Inflammatory macrophage treated with lipopolysaccharide for 4 hours (primary cell): ENCODE data around the gene TUBA4B.
A peak's percentile ranks its signal among the peaks of the same experiment; 100 is the strongest.
"Not testable (repeated sequence)": the region's sequence is repeated elsewhere in the genome, so short reads cannot be mapped to it uniquely, and the experiment has no call there.

Experiments
- DNase-seq: peaks from one replicate; pipeline ENCODE4 v3.0.0-alpha.2; 2020

TUBA4B gene

DNA sequence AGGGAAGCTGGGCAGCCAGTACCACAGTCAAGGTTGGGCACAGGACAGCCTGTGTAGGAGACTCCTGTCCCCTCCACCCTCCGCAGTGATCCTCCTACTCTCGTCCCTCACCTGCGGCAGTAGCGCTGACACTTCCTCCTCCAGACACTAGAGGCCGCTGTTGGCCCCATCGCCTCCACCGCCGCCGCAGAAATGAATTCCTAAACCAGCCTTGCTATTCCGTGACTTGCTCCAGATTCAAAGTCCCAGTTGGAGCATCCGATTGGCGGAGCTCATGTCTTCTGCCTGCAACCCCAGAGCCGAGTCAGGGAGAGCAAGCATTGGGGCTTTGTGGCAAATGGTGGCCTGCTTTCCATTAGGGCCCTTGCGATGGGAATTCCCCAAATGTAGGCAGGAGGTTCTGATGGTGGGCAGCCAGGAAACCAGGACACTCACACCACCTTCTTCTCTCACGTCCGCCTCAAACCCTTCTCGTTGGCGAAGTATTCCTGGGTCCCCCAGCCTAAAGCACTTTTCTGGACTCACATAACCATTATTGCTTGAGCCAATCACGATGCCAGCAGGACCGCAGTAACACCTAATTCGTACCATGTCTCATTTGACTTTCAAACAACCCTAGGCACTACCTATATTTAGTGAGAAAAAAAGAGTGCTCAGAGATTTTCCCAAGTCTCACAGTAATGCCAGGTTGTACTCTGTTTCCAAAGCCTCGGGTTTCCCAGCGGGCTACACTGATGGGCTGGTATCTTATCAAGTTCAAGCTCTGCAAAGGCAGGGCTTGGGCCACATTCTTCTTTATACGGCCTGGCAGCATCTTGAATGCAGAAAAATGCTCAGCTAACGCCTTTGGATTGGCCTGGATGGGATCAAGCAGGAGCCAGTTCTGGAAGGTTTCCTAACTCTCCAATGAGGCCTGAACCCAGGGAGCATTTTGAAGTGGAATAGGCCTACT, 24.9 kb downstream of the TUBA4B start:
- peak; percentile 55 for DNase-seq

DNA sequence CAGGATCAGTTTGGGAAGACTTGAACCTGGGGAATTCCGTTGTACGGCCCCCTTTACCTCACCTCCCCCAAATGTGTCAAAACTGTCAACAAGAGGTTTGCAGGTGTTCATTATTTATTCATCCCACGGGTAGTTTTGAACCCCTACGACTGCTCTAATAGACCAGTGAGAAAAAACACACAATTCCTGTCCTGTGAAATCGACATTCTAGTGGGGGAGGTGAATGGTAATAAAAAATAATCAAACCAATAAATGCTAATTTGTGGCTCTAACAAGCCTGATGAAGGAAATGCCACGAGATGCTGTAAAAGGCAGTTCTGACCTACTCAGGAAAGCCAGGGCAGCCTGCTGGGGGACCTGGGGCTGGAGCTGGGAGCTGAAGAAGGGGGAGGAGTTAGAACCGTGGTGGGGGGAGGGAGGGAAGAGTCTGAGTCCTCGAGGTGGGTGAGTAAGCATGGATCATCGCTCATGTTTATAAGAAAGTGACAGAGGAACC, 25.7 kb downstream of the TUBA4B start:
- no peak for DNase-seq

DNA sequence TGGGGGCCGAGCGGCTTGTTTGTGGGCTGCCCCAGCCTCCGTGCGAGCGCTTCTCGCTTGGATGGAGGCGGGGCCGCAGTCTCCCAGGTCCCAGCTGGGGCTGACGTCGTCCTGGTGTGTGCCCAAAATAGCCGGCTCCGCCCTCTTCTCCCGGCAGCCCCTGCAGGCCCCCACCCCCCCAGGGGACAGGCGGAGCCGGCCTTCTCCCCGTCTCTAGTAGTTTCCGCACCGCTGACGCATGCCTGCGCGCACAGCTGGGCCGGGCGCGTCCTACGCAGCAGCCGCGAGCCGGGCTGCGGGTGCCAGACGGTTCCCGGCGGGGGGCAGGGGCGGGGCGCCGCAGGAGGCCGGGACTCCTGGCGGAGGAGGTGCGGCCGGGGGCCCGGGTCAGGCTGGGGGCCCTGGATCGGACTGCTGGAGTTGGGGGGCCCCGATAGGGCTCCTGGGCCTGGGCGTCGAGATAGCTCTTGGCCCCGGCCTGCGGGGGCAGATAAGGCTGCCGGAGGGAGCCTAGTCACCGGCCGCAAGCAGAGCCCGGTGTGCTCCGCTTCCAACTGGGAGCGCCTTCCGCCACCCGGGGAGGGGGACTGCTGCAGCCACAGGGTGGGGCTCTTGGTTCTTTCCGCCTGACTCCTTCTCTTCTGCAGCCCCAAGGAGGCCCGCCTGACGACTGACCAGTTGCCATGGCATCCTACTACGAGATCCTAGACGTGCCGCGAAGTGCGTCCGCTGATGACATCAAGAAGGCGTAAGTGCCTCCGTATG, 26.3 kb downstream of the TUBA4B start, which contains the start of gene DNAJB2:
TSS of gene DNAJB2 (plus strand) at position 216 of the 765 bp plus-strand sequence. CDS start at position 684, 468 bp downstream.
- DNase-seq = peak; percentile 100

DNA sequence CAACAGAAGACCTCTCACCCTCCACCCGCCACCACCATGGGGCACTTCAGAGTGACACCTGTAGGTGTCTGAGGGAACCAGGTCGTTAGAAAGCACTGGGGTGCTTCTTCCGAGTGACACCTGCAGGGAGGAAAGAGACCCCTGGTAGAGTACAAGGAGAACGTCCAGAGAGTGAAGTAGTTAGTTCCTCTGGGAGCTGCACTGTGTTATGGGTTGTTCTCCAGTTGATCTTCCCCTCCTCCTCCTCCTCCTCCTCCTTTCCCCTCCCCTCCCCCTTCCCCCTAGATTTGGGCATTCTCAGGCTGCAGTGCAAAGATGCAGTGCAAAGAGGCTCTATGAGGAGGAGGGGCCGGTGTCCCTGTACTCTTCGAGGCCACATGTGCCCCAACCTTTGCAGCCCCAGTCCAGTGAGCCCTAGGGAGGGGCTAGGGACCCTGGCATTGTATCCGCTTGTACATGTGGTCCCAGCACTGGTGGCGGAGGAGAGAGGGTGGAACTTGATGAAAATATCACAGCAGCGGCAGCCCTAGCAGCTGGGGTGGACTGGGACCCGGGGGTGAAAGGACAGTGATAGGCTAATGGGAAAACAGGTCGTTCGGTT, 27.0 kb downstream of the TUBA4B start:
- DNase-seq = no peak

DNA sequence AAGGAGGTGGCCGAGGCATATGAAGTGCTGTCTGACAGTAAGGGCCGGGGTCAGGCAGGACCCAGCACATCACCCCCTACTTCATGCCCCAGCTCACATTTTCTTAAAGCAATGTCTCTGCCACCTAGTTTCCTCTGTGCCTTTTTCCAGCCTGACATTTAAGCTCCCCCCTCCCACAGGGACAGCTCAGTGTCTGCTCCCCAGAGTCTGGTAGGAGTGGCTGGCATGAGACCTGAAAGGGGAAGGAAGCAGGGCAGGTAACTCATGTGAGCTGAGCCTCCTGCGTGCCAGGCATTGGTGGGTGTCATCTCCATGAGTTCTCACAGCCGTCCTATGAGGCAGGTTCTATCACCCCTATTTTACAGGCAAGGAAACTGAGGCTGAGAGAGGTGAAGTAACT, 27.6 kb downstream of the TUBA4B start:
- no peak for DNase-seq

DNA sequence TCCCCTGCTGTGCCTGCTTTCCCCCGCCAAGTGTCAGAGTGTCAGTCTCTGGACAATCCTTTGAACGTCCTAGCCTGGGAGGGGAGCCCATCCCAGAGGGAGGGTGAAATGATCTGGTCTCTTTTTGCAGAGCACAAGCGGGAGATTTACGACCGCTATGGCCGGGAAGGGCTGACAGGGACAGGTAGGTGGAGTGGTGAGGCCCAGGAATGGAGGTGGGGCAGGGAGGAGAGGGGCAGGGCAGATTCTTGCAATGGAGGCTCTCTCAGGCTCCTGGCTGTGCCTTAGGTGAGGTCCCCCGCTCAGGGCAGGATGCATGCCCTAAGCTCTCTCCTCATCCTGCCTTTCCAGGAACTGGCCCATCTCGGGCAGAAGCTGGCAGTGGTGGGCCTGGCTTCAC, 28.5 kb downstream of the TUBA4B start:
- DNase-seq = no peak

DNA sequence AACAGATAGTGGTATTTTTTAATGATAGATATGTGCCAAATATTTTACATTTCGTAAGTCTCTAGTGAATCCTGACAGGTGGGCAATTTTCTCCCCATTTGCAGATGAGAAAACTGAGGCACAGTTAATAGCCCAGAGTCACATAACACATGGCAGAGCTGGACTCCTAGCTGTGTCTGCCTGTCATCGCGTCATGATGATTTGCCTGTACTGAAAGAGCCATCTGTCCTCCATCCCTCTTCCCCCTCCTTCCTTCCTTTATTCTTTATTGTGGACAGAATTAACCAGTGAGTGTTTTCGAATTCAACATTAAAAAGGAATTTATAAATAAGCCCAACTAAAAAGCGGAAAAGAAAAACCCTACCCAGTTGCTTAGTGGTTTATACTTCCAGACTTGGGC, 29.3 kb downstream of the TUBA4B start:
- DNase-seq = no peak

DNA sequence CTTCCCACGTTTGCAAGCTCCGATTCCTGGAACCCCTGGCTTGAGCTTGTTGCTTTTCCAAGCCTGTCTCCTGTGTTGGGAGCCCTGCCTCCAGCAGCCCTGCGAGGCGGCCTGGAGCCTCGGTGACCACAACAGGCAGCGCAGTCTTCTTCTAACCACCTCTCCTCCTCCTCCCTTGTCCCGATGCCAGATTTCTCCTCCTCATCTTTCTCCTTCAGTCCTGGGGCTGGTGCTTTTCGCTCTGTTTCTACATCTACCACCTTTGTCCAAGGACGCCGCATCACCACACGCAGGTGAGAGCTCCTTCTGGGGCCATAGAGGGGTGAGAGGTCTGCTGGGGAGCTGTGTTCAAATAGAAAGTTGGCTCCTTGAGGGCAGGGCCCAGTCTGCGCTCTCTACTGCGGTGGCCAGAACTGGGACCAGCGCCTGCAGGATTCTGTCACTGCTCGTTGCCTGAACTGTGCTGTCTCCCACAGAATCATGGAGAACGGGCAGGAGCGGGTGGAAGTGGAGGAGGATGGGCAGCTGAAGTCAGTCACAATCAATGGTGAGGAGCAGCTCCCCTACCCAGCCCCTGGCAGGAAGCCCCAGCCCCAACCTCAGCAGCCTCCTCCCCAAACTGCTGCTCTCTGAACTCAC, 30.0 kb downstream of the TUBA4B start:
- no peak for DNase-seq

DNA sequence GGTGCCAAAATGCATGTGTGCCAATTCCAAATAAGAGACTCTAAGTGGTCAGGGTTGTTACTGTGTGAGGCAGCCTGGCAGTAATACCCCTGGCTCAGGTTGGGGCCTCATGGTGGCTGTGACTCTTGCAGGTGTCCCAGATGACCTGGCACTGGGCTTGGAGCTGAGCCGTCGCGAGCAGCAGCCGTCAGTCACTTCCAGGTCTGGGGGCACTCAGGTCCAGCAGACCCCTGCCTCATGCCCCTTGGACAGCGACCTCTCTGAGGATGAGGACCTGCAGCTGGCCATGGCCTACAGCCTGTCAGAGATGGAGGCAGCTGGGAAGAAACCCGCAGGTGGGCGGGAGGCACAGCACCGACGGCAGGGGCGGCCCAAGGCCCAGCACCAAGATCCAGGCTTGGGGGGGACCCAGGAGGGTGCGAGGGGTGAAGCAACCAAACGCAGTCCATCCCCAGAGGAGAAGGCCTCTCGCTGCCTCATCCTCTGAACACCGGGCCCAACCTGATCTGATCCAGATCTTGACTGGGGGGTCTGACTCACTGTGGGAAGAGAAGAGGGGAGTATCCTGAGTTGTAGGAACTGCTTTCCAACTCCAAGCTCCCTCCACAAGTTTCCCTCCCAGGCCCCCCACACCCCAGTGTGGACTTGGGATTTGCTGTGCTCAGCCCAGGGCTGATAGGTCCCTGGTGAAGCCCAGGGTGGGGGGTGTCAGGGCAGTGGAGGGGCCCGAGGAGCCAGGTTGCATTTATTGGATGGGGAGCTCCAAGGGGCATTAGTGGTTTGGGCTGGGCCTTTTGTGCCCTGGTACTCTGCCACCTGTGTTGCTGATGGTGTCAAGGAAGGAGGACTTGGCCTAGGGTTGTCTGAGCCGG, 31.7 kb downstream of the TUBA4B start:
- no peak for DNase-seq

DNA sequence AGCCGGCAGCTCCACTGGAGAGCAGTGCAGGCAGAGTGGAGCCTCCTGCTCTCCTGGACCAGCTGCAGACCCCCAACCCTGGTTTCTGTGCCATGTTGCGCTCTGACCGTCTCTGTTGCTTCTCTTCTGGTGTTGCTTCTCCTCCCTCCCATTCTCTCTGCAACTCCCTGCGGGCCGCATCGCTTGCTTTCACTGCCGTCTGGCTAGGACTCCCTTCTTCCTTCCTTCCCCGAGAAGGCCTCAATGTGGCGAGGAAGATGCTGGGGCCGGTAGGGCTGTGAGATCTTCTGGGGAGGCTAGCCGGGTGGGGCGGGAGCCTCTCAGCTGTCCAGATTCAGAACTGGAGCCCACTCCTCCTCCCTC, 32.3 kb downstream of the TUBA4B start:
- DNase-seq = no peak

DNA sequence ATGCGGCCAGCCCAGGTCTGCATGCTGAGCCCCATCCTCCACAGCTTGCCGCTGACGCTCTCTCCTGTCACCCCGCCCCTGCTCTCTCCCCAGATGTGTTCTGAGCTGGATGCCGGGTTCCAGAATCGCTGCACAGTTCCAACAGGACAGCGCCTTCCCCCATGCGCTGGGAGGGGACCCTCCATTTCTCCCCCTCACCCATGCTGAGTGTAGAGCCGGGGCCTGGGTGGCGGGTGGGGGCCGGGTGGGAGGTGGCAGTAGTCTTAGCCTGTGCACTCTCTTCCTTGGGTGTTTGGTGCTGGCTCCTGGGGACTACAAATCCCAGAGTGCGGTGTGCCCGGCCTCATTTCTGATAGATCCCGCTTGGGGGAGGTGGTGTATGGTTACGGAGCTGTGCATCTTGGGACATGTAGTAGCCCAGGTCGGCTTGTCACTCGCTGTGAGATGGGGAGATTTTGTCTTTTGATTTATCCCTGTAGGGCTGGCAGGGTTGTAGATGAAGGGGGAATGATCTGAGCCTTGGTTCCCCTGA, 32.9 kb downstream of the TUBA4B start:
- DNase-seq = no peak

DNA sequence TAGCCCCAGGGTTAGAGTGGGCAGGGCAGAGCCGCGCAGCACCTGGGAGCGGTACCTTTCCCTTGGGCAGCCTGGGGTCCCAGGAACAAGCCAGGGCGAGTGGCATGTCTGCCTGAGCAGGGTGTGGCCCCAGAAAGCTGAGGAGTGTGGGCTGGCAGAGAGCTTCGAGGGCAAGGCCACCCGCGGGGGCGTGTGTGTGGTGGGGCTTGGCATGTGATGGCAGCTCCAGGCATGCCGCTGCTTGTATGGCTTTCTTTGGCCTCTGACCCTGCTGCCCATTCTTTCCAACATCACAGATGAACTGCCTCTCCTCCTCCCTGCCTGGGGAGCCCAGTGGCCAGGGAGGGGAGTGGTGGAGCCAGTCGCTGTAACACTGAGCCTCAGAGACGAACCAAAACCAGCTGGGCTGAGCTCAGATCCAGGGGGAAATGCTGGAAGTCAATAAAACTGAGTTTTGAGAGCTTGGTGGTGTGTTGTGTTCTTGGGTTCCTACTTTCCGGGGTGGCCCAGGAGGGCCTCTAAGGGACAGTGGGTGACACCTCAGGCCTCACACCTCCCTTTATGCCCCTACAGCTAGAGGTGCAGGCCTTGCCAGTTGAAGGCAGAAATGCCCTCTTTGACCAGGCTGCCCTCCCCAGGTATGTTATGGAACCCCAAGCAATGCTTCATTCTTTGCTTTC, 33.5 kb downstream of the TUBA4B start:
- no peak for DNase-seq

DNA sequence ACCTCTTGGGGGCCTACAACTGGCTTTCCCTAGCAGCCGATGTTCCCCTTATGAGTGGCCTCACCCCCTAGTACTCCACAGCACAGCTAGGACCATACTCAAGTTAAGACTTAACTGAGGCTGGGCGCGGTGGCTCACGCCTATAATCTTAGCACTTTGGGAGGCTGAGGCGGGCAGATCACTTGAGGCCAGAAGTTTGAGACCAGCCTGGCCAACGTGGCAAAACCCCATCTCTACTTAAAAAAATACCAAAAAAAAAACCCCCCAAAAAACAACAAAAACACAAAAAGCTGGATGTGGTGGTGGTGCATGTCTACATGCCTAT, 34.0 kb downstream of the TUBA4B start:
- not testable (repeated sequence) for DNase-seq

DNA sequence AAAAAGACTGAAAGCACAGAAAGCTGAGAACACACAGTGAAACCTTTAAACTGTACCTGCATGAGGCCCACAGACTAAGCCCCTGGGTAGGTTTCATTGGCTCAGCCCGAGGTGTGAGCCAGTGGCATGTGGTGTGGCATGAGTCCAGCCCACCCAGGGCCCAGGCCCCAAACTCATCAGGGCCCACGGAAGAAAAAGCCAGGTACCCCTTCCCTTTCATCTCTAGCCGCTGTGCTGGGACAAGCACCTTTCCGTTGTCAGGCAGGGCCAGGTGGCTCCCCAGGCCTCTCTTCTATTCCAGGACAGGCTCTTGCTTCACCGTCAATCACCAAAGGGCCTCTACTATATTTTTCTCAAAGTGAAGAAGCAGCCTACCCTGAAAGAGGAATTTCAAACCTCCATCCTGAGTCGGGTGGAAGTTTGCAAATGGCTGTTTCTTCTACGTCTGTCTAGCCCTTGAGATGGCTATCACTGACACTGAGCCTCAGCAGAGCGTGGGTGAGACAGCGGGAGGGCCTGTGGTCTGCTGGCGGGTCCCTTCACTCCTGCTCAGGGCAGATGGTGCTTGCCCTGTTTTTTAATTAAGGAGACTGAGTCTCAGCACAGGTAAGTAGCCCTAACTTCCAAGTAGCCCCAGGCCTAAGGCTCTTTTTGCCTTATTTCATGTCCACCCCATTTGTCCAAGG, 34.7 kb downstream of the TUBA4B start:
- no peak for DNase-seq

DNA sequence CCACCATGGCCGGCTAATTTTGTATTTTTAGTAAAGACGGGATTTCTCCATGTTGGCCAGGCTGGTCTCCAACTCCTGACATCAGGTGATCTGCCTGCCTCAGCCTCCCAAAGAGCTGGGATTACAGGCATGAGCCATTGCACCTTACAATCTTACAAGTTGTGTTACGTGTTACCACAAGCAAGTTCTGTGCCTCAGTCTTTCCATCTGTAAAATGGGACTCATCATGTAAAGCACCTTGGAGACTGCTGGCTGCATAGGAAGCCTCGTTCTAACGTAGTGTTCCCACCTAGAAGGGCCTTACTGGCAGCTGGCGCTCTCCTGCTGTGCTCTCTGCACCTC, 36.1 kb downstream of the TUBA4B start:
- DNase-seq = no peak

DNA sequence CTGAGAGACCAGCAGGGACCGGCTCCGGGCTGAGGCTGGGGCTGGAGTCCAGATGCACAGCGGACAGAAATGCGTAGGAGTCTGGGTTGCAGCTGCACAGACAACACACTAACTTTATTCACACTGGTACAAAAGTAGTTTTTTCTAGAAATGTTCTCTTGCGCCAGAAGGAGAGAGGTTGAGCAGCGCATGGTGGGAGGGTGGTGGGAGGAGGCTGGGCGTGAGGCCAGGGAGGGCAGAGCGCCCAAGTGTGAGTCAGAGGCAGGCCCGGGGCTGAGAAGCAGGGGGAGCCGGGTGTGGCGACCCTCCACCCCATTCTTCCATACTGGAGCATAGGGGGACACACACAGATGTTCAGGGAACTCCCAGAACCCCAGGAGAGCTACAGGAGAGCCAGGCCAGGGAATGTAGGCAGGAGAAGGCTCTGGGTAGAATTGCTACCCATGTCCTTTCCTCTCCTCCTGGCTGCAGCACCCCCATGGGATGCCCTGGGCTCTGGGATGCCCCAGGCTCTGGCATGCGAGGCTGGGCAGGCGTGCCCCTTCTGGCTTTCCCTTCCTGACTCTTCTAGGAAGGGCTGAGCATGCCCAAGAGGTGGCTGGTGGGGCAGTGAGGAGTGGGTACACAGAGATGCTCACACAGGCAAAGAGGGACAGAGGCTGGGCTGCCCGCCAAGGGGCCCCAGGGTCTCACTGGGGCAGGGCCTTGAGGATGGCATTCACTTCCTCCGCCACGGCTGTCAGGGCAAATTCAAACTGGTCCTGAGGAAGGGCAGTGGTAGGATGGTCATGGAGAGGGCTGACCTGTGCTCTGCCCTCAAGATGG, 36.7 kb downstream of the TUBA4B start:
- no peak for DNase-seq

DNA sequence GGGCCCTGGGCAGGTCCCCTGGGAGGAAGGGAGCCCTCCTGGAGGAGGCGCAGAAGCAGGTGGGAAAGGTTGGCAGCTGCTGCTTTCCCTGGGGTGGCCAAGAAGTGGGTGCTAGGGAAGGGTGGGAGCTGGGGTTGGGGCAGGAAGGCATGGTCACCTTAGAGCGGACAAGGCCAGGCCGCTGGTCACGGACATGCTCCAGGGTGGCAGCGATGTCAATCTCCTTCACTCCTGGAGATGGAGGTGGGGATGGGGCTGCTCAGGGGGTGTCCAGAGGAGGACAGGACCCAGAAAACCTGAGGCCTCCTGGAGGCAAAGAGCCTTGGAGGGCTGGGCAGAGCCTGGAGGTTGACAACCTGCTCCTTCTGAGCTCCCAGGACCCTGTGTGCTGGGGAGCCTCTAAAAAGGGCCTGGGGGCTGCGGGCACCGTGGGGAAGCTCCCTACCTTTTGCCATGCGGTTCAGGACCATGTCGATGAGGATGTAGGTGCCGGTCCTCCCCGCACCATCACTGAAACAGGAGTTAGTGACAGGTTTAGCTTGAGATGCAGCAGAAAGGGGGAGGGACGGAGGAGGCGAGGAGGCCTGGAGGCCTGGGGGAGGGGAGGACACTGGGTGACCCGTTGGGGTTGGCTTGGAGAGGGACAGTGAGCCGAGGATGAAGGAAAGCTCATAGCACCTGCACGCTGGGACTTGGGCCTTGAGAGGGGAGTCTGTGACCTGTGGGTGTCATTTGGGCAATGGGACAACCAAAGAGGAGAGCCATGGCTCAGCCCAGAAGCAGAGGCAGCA, 37.5 kb downstream of the TUBA4B start:
- DNase-seq = no peak

DNA sequence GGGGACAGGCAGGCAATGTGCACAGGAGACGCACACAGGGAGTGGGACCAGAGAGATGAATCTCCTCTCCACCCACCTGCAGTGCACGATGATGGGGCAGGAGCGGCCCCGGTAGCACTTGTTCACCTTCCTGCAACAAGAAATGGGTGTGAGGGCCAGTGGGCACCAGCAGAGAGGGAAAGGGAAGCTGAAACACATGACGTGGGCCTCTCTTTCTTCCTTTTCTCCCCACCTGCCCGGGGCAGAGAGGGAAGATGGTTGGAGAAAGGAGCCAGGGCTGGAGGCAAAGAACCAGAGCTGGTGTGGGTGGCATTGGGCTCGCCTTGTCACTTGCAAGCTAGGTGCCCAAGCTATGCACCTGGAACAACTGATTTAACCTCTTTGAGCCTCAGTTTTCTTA, 38.4 kb downstream of the TUBA4B start:
- DNase-seq = no peak
